ENCODE data around the gene ZNF324B.
A peak's percentile ranks its signal among the peaks of the same experiment; 100 is the strongest.
"Not testable (repeated sequence)": the region's sequence is repeated elsewhere in the genome, so short reads cannot be mapped to it uniquely, and the experiment has no call there.

ZNF324B gene

GRCh38 chr19:58451358-58452101 is at the start of gene ZNF324B:
ZNF324B (plus strand) TSS chr19:58451622; CDS start chr19:58453702, 2,080 bp downstream.
- peak; percentile 98 for DNase-seq

DNA sequence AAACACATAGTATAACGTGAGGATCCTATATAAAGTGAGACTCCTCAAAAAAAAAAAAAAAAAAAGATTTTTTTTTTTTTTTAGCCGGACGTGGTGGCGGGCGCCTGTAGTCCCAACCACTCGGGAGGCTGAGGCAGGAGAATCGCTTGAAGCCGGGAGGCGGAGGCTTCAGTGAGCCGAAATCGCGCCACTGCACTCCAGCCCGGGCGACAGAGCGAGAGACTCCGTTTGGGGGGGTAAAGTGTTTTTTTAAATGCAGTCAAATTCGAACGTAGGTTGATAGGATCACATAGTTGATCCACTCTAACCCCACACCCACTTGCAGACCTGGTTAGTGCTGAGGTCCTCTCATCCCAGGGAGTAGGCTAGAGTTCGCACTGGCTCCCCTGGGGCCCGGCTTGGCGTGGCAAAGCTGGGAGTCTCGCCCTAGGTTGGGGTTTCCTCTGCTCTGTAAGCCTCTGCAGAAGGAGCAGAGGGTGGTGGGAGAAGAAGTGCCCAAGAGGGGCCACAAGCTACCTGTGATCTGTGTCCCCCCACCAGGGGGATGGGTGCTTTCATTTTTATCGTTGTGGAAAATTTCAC is 49.5 kb upstream of the ZNF324B start:
- DNase-seq = no peak

DNA sequence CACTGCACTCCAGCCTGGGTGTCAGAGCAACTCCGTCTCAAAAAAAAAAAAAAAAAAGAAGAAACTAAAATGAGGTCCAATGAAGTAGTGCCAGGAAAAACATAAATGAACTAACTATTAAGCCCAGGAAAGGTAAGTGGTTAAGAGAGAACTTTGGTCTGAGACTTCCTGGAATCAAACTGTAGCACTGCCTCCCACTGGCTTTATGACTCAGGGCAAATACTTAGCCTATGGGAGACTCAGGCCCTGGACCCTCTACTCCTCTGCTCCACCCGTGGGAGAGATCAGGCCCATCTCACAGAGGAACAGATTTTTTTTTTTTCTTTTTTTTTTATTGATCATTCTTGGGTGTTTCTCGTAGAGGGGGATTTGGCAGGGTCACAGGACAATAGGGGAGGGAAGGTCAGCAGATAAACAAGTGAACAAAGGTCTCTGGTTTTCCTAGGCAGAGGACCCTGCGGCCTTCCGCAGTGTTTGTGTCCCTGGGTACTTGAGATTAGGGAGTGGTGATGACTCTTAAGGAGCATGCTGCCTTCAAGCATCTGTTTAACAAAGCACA is 47.4 kb upstream of the ZNF324B start:
- DNase-seq = not testable (repeated sequence)

DNA sequence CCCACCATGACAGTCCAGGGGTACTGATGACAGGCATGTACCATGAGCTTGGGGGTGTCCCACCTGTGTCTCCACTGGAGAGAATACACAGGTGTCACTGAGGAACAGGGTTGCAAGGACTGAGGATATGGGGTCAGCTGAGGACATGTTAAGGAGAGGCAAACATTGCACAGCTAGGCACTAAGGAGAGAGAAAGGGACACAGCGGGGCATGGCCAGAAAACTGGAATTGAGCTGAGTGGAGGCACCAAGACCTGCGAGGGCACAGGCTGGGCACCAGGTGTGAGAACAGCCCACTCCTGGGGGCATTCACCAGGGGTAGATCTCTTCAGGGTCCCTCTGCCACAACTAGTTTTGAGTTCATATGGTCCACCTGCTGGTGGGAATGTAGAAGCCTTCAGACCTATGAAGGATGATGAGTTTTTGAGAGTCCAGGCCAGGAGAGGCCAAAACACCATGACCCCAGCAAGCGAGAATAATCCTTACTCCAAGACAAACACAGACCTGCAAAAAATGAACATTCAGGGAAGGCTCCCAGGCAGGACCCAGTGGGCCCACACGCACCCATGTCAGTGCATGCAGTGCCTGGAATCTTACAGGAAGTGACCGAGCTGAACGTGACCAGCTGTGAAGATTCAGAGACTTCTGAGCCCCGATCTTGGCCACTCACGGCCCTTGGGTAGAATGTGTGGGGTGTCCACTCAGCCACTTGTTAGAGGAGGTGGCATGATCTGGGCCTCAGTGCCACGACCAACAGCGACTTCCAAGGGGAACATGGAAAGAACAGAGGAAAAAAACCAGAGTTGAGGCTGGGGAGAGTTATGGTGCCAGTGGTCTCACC is 44.4 kb upstream of the ZNF324B start:
- no peak for DNase-seq

DNA sequence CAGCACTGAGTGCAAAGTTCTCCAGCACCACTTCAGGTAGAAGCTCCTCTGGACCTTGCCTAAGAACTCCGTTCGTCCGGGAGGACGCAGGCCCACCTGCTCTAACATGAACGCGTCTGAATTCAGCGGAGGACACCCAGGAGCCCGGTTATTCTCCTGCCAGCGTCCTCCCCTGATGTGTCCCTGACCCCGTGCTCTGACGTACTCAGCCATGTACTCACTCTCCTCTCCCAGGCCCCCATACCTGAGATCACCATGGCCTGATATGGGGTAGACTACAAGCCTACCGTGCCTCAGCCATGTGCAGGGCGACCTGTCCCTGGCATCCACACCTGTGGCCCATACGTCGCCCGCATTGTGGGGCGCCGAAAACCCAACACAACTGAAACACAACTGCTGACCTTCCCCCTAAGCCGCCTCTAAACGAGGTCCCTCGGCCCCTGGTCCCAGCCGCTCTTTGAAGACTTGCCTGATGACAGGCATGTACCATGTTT is 43.7 kb upstream of the ZNF324B start:
- no peak for DNase-seq

DNA sequence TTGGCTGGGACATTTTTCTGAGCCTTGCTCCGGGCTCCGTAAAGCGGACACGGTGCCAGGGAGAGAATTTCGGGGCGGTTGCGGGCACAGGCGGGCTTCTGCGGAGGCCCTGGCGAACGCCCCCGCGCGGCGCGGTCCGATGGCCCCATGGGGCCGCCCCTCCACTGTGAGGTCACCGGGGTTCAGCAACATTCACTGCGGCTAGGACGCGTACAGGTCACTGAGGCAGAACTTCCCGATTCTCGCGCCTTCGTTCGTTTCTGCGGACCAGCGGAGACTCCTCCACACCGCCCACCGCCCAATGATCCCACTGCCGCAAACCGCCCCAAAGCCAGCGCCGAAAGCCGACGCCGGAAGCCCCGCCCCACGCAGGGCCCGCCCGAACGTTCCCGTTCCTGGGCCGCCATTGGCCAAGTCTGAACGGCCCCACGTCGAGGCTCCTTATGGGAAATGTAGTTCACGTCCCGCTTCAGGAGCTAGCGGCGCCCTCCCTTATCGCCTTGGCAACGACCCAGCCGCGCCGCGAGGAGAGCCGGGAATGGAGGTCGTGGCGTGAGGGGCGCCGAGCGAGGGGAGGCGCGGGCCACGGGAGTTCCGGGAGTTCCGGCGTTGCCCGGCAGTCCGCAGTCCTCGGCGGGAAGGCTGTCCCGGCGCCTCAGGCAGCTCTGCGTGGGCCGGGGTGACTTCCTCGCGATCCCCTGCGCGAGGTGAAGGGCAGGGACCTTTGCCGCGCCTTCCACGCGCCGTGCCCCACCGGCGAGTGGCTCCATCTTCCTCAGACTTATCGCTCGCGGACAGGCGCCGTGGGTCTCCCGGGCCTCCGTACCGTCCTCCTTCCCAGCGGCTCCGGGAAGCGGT is 43.0 kb upstream of the ZNF324B start, which contains the start of gene ZNF584:
ZNF584 (plus strand) TSS at position 498 of the 858 bp plus-strand sequence. CDS start 499 bp downstream, outside the sequence.
- DNase-seq = peak; percentile 94

GRCh38 chr19:58409010-58409790 is 42.2 kb upstream of the ZNF324B start:
- no peak for DNase-seq

GRCh38 chr19:58416604-58417003 is 34.8 kb upstream of the ZNF324B start:
- DNase-seq = no peak

DNA sequence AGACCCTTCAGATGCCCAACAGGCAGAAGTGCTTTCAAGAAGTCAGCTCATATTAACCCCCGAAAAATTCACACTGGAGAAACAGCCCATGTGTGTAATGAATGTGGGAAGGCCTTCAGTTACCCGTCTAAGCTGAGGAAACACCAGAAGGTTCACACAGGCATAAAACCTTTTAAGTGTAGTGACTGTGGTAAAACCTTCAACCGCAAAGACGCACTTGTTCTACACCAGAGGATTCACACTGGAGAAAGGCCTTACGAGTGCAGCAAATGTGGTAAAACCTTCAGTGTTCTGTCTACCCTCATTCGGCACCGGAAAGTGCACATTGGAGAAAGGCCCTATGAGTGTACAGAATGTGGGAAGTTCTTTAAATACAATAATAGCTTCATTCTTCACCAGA is 34.4 kb upstream of the ZNF324B start:
- no peak for DNase-seq

DNA sequence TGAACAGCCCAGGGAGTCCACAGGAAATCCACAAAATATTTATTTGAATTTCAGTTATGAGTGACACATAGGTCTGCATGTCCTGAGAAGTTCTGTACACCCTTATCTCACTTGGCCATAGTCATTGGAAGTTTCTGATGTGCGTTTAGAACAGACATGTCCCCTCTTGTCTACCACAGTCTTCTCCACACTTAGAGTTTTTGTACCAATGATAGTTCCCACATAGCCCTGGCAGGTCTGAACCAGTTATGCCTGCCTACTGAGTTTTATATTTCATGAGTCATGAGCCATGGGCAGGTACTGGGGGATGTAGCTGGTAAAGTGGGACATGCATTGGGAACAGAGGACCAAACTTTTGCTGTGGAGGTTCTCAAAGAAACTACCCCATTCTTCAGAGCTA is 22.8 kb upstream of the ZNF324B start:
- DNase-seq = no peak

GRCh38 chr19:58429745-58430144 is 21.7 kb upstream of the ZNF324B start:
- DNase-seq = no peak

DNA sequence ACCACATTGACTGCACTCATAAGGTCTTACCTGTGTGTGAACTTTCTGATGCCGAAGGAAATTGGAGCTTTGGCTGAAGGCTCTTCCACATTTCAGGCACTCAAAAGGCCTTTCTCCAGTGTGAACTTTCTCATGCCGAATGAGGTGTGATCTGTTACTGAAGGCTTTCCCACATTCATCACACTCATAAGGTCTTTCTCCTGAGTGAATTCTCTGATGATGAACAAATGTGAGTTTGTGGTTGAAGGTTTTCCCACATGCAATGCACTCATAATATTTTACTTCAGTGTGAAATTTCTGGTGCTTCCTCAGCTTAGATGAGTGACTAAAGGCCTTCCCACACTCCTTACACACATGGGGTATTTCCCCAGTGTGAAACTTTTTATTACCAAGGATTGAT is 17.2 kb upstream of the ZNF324B start:
- DNase-seq = no peak

DNA sequence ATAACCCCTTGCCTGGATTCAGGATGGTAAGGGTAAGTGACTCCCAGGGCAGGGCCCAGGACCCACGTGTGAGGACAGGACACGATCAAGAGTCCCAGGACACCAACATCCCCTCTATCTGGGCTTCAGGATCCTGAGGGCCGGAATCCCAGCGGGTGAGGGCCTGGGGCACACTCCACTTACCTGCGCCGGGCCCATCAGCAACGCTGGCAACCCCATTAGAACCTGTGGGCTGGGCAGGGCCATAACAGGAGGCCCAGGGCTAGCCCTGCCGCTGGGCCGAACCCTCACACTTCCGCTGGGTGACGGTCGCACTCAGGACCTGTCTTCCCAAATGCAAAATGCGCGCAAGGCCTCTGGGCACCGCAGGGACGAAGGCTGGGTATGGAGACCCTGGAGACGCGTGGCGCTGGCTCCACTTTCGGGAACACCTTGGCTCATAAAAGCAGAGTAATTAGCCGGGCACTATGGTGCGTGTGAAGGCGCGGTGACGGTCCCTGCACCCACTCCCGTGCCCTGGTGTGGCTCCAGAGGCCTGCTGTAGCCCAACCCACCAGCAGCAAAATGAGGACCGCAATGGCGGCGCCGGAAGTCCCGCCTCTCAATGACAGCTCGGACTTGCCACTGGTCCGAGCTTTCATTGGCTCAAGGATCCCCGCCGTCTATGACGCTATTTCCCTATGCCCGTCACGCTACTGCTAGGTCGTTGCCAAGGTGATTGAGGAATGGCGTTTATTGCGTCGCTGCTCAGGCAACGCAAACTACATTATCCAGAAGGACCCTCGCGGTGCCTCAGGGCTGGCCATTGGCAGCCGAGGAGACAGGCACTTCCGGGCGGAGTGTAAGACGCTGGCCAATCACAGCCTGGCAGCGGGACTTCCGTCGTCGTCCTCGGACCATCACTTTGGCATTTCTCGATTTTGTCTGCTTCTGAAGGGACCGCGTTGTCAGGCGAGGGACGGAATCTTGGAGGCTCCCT is 11.6 kb upstream of the ZNF324B start, which contains the start of gene ZNF132:
ZNF132 (minus strand) TSS at position 578 of the 979 bp plus-strand sequence; CDS start at position 246, 332 bp downstream.
- DNase-seq = peak; percentile 96

GRCh38 chr19:58440556-58440955 is 10.9 kb upstream of the ZNF324B start:
- DNase-seq = no peak

DNA sequence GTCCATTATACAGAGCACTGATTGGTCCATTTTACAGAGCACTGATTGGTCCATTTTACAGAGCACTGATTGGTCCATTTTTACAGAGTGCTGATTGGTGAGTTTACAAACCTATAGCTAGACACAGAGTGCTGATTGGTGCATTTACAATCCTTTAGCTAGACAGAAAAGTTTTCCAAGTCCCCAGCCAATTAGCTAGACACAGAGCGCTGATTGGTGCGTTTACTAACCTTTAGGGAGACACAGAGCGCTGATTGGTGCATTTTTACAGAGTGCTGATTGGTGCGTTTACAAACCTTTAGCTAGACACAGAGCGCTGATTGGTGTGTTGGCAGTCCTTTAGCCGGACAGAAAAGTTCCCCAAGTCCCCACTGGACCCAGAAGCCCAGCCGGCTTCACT is 8.4 kb upstream of the ZNF324B start:
- DNase-seq = not testable (repeated sequence)

DNA sequence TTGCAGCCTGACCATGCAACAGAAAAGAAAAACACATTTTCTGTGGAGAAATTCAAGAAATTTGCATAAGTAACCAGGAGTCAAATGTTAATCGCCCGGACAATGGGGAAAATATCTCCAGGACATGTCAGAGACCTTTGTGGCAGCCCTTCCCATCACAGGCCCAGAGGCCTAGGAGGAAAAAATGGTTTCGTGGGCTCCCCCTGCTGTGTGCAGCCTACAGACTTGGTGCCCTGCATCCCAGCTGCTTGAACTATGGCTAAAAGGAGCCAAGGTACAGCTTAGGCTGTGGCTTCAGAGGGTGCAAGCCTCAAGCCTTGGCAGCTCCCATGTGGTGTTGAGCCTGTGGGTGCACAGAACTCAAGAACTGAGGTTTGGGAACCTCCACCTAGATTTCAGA is 2.6 kb upstream of the ZNF324B start:
- DNase-seq = not testable (repeated sequence)

- DNase-seq = not testable (repeated sequence)
These were observed 1.4 kb upstream of the ZNF324B start for GRCh38 chr19:58449980-58450379.

GRCh38 chr19:58450856-58451357 is 515 bp upstream of the ZNF324B start:
- DNase-seq = no peak

- no peak for DNase-seq
These were observed 2.3 kb downstream of the ZNF324B start for GRCh38 chr19:58453743-58454142.

- no peak for DNase-seq
These were observed 3.9 kb downstream of the ZNF324B start for GRCh38 chr19:58455306-58455705.

Data from stimulated activated naive CD4-positive, alpha-beta T cell treated with Interleukin-2 at 50 U/mL for 16 hours (primary cell).